Gastroesophageal sphincter (tissue), 3 donors: ENCODE results near the gene ALG1.
"Not testable (repeated sequence)": the region's sequence is repeated elsewhere in the genome, so short reads cannot be mapped to it uniquely, and the experiment has no call there.

Experiments used
- EP300 ChIP-seq: sonication (generic); formaldehyde crosslinking; IDR thresholded peaks from one replicate; pipeline ENCODE4 v1.6.1; 2017; ENCODE audit warnings: antibody characterized with exemption, mild to moderate bottlenecking
- POLR2A ChIP-seq, 2 donors: fragments of 450-650 bp; IDR thresholded peaks; one replicate each; pipeline ENCODE4 v1.6.1; 2017; ENCODE audit warnings: antibody characterized with exemption in 2 of 2, mild to moderate bottlenecking in 2 of 2, moderate library complexity in 1 of 2
- POLR2AphosphoS5 ChIP-seq: sonication (generic); formaldehyde crosslinking; IDR thresholded peaks from one replicate; pipeline ENCODE4 v1.6.1; 2017; ENCODE audit warnings: antibody characterized with exemption
- TF ChIP-seq, protein P1 (sequence below), 4 experiments: fragments of 200-600 bp in 2 of 4; fragments of 450-650 bp in 2 of 4; sonication (generic) in 1 of 4; IDR thresholded peaks; one replicate each; pipeline ENCODE4 v1.5.1; 2017 to 2019; ENCODE audit warnings: antibody characterized with exemption in 4 of 4, mild to moderate bottlenecking in 2 of 4, moderate library complexity in 2 of 4

DNA sequence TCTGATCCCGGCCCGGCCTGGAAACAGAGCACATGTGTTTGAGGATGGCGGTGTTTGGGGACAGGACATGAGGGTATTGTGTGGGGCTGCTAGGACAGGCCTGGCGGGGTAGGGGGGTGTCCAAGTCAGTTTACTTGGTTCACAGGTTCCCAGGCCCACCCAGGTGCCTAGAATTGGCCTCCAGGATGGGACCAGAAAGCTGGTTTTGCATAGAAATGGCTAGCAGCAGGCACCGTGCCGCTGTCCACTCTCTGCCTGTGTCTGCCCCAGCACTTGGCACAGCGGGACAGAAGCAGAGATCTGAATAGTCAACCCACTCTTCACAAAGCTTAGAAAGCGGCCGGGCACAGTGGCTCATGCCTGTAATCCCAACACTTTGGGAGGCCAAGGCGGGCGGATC, 14.1 kb downstream of the ALG1 start:
- not testable (repeated sequence) for TF ChIP-seq POLR2A (IDR thresholded peaks at IDR 0.05); EP300; POLR2AphosphoS5
- TF ChIP-seq, protein P1, sequence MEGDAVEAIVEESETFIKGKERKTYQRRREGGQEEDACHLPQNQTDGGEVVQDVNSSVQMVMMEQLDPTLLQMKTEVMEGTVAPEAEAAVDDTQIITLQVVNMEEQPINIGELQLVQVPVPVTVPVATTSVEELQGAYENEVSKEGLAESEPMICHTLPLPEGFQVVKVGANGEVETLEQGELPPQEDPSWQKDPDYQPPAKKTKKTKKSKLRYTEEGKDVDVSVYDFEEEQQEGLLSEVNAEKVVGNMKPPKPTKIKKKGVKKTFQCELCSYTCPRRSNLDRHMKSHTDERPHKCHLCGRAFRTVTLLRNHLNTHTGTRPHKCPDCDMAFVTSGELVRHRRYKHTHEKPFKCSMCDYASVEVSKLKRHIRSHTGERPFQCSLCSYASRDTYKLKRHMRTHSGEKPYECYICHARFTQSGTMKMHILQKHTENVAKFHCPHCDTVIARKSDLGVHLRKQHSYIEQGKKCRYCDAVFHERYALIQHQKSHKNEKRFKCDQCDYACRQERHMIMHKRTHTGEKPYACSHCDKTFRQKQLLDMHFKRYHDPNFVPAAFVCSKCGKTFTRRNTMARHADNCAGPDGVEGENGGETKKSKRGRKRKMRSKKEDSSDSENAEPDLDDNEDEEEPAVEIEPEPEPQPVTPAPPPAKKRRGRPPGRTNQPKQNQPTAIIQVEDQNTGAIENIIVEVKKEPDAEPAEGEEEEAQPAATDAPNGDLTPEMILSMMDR (IDR thresholded peaks at IDR 0.05) = not testable (repeated sequence)
